Measurements from ENCODE around the gene GRN.

GRN gene

GRCh38 chr17:44354582-44355561 is 9.8 kb downstream of the GRN start:
- peak overlapping the region; percentile 71 for H3K9ac ChIP-seq (ENCODE audit: insufficient read length, low read depth)

DNA sequence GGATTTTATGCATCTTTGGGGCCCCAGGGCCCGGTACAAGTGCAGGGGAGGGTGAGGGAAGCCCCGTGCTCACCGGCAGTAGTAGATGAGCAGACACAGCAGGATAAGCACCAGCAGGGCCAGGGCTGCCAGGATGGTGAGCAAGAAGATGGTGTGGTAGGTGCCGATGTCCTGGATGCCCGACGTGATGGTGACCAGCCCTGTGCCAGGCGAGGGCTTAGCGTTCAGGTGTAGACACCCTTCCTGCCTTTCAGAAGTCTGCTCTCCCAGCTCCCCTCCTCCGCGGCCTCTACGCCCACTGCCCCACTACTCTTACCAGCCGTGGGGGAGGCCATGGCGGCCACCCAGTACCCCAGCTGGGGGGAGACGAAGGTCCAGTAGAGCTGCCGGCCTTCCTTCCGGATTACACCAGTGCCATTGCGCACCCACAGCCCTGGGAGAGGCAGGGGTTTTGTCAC is 10.6 kb downstream of the GRN start:
- Histone ChIP-seq H3K4me1 (ENCODE audit: insufficient read depth, insufficient read length) (peaks cover 9% of the 10 kb centered on the region), H3K4me3 (ENCODE audit: insufficient read length, low read depth) (no peak overlapping the region), H3K9ac (ENCODE audit: insufficient read length, low read depth) (peak overlapping the region; percentile 27), H3K36me3 (ENCODE audit: insufficient read depth, insufficient read length, low read length) (peaks cover 61% of the 10 kb centered on the region), H3K27me3 (ENCODE audit: insufficient read depth, insufficient read length) (no peaks in the 10 kb centered on the region), H3K9me3 (ENCODE audit: insufficient read depth, low read length) (no peaks in the 10 kb centered on the region)
- DNase-seq (ENCODE audit: low read depth, low spot score): no peak
- TF ChIP-seq SUZ12 (IDR thresholded peaks at IDR 0.05; ENCODE audit: extremely low read depth, insufficient read depth, insufficient read length) (no peak), YY1 (IDR thresholded peaks at IDR 0.05; ENCODE audit: insufficient read depth, insufficient read length) (no peak), ZNF274 (IDR thresholded peaks at IDR 0.05; ENCODE audit: low read depth, low read length) (no peak)

More at GRCh38 chr17:44354582-44355561, 9.8 kb downstream of the GRN start:
- Histone ChIP-seq H3K36me3 (ENCODE audit: insufficient read depth, insufficient read length, low read length) (peaks cover 65% of the 10 kb centered on the region), H3K9me3 (ENCODE audit: insufficient read depth, low read length) (no peaks in the 10 kb centered on the region), H3K27me3 (ENCODE audit: insufficient read depth, insufficient read length) (no peaks in the 10 kb centered on the region), H3K4me3 (ENCODE audit: insufficient read length, low read depth) (peak overlapping the region; percentile 29), H3K4me1 (ENCODE audit: insufficient read depth, insufficient read length) (peaks cover 7% of the 10 kb centered on the region)
- no peak for TF ChIP-seq YY1 (IDR thresholded peaks at IDR 0.05; ENCODE audit: insufficient read depth, insufficient read length)
- TF ChIP-seq SUZ12 (IDR thresholded peaks at IDR 0.05; ENCODE audit: extremely low read depth, insufficient read depth, insufficient read length): no peak
- TF ChIP-seq ZNF274 (IDR thresholded peaks at IDR 0.05; ENCODE audit: low read depth, low read length): no peak
- DNase-seq (ENCODE audit: low read depth, low spot score): no peak

DNA sequence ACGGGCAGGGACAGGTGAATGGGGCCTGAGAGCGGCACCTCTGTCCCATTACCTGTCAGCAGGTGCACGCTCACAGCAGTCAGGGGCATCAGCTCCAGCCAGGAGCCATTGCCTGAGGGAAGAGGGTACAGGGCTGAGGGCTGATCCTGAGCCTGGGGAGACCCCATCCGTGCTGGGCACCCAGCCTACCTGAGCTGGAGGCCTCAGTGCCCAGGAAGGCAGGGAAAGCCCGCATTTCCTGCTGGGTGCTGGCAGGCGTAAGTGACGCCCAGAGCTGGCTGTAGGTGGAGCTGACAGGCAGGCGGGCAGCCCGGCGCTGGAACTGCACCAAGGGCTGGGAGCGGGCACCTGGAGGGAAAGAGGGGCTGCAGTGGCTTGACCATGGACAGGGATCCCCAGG is 11.1 kb downstream of the GRN start:
- Histone ChIP-seq H3K9me3 (ENCODE audit: insufficient read depth, low read length) (no peaks in the 10 kb centered on the region), H3K4me1 (ENCODE audit: insufficient read depth, insufficient read length) (peaks cover 14% of the 10 kb centered on the region), H3K4me3 (ENCODE audit: insufficient read length, low read depth) (no peak overlapping the region), H3K36me3 (ENCODE audit: insufficient read depth, insufficient read length, low read length) (peaks cover 55% of the 10 kb centered on the region), H3K27me3 (ENCODE audit: insufficient read depth, insufficient read length) (no peaks in the 10 kb centered on the region), H3K9ac (ENCODE audit: insufficient read length, low read depth) (no peak overlapping the region)
- TF ChIP-seq ZNF274 (IDR thresholded peaks at IDR 0.05; ENCODE audit: low read depth, low read length) (no peak), SUZ12 (IDR thresholded peaks at IDR 0.05; ENCODE audit: extremely low read depth, insufficient read depth, insufficient read length) (no peak)
- no peak for DNase-seq (ENCODE audit: low read depth, low spot score)

GRCh38 chr17:44358066-44358465 is 13.0 kb downstream of the GRN start:
- H3K9ac ChIP-seq (ENCODE audit: insufficient read length, low read depth): no peak overlapping the region
- DNase-seq (ENCODE audit: low read depth, low spot score): no peak
- H3K4me3 ChIP-seq (ENCODE audit: insufficient read length, low read depth): no peak overlapping the region
- H3K27me3 ChIP-seq (ENCODE audit: insufficient read depth, insufficient read length): no peaks in the 10 kb centered on the region
- peaks cover 37% of the 10 kb centered on the region for H3K36me3 ChIP-seq (ENCODE audit: insufficient read depth, insufficient read length, low read length)
- TF ChIP-seq SUZ12 (IDR thresholded peaks at IDR 0.05; ENCODE audit: extremely low read depth, insufficient read depth, insufficient read length): no peak
- TF ChIP-seq YY1 (IDR thresholded peaks at IDR 0.05; ENCODE audit: insufficient read depth, insufficient read length): no peak
- TF ChIP-seq ZNF274 (IDR thresholded peaks at IDR 0.05; ENCODE audit: low read depth, low read length): no peak
- H3K4me1 ChIP-seq (ENCODE audit: insufficient read depth, insufficient read length): peaks cover 24% of the 10 kb centered on the region
- no peaks in the 10 kb centered on the region for H3K9me3 ChIP-seq (ENCODE audit: insufficient read depth, low read length)

DNA sequence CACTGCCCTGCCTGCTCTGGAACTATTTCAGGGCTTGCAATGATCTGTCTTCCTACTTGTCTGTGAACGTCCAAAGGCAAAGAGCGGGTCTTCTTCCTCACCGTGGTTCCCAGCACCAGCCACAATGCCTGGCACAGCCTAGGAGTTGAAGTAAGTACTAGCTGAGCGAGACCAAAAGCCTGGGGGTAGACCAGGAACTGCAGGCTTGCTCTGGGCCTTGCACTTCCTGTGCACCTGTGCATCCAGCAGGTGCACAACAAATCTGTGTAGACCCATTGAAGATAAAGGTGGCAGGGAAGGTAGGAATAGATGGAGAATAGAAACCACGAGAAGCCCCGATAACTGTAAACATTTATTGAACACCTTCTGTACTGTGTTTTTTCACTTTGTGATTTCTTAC is 13.9 kb downstream of the GRN start:
- peaks cover 36% of the 10 kb centered on the region for H3K36me3 ChIP-seq (ENCODE audit: insufficient read depth, insufficient read length, low read length)
- no peak overlapping the region for H3K4me3 ChIP-seq (ENCODE audit: insufficient read length, low read depth)
- no peak for DNase-seq (ENCODE audit: low read depth, low spot score)
- no peak overlapping the region for H3K9ac ChIP-seq (ENCODE audit: insufficient read length, low read depth)
- no peaks in the 10 kb centered on the region for H3K9me3 ChIP-seq (ENCODE audit: insufficient read depth, low read length)
- H3K4me1 ChIP-seq (ENCODE audit: insufficient read depth, insufficient read length): peaks cover 24% of the 10 kb centered on the region
- H3K27me3 ChIP-seq (ENCODE audit: insufficient read depth, insufficient read length): peaks cover 2% of the 10 kb centered on the region
- TF ChIP-seq ZNF274 (IDR thresholded peaks at IDR 0.05; ENCODE audit: low read depth, low read length) (no peak), SUZ12 (IDR thresholded peaks at IDR 0.05; ENCODE audit: extremely low read depth, insufficient read depth, insufficient read length) (no peak), YY1 (IDR thresholded peaks at IDR 0.05; ENCODE audit: insufficient read depth, insufficient read length) (no peak)

- no peak overlapping the region for H3K9ac ChIP-seq (ENCODE audit: insufficient read length, low read depth)
- no peak overlapping the region for H3K4me3 ChIP-seq (ENCODE audit: insufficient read length, low read depth)
- TF ChIP-seq SUZ12 (IDR thresholded peaks at IDR 0.05; ENCODE audit: extremely low read depth, insufficient read depth, insufficient read length) (no peak), ZNF274 (IDR thresholded peaks at IDR 0.05; ENCODE audit: low read depth, low read length) (no peak), YY1 (IDR thresholded peaks at IDR 0.05; ENCODE audit: insufficient read depth, insufficient read length) (no peak)
- no peaks in the 10 kb centered on the region for H3K9me3 ChIP-seq (ENCODE audit: insufficient read depth, low read length)
- DNase-seq (ENCODE audit: low read depth, low spot score): no peak
- peaks cover 6% of the 10 kb centered on the region for H3K27me3 ChIP-seq (ENCODE audit: insufficient read depth, insufficient read length)
- peaks cover 36% of the 10 kb centered on the region for H3K36me3 ChIP-seq (ENCODE audit: insufficient read depth, insufficient read length, low read length)
- peaks cover 24% of the 10 kb centered on the region for H3K4me1 ChIP-seq (ENCODE audit: insufficient read depth, insufficient read length)
Measured at GRCh38 chr17:44359458-44360143, 14.5 kb downstream of the GRN start.

GRCh38 chr17:44360144-44360533 is 15.0 kb downstream of the GRN start:
- H3K4me1 ChIP-seq (ENCODE audit: insufficient read depth, insufficient read length): peaks cover 24% of the 10 kb centered on the region
- H3K9me3 ChIP-seq (ENCODE audit: insufficient read depth, low read length): no peaks in the 10 kb centered on the region
- peaks cover 34% of the 10 kb centered on the region for H3K36me3 ChIP-seq (ENCODE audit: insufficient read depth, insufficient read length, low read length)
- H3K27me3 ChIP-seq (ENCODE audit: insufficient read depth, insufficient read length): peaks cover 12% of the 10 kb centered on the region
- H3K4me3 ChIP-seq (ENCODE audit: insufficient read length, low read depth): no peak overlapping the region
- TF ChIP-seq ZNF274 (IDR thresholded peaks at IDR 0.05; ENCODE audit: low read depth, low read length) (no peak), SUZ12 (IDR thresholded peaks at IDR 0.05; ENCODE audit: extremely low read depth, insufficient read depth, insufficient read length) (no peak), YY1 (IDR thresholded peaks at IDR 0.05; ENCODE audit: insufficient read depth, insufficient read length) (no peak)
- no peak overlapping the region for H3K9ac ChIP-seq (ENCODE audit: insufficient read length, low read depth)
- no peak for DNase-seq (ENCODE audit: low read depth, low spot score)
